Measurements from ENCODE around the gene BAIAP2L2. TPM values are rescaled to one million over a fixed set of nuclear protein-coding genes. Genes with fewer than 3 reads are reported as not detected.
A peak's percentile ranks its signal among the peaks of the same experiment; 100 is the strongest.

The BAIAP2L2 gene
- polyA plus RNA-seq, 2 donors: 2.6 to 34.5 TPM

- Histone ChIP-seq H3K36me3 (ENCODE audit: control insufficient read depth in 2 of 2, insufficient read depth in 2 of 2, low read length in 1 of 2) (peaks cover 17 to 61% of the 10 kb centered on the region in 2 donors), H3K4me1 (ENCODE audit: control insufficient read depth in 2 of 2, insufficient read depth in 2 of 2, low read length in 1 of 2) (no peaks in the 10 kb centered on the region), H3K27ac (ENCODE audit: low read depth in 2 of 2, low read length in 1 of 2) (no peak overlapping the region), H3K27me3 (ENCODE audit: control insufficient read depth in 1 of 2, insufficient read depth in 2 of 2, low read length in 2 of 2) (no peaks in the 10 kb centered on the region), H3K4me3 (ENCODE audit: low read depth in 1 of 2, low read length in 2 of 2) (no peak overlapping the region), H3K9me3 (ENCODE audit: control insufficient read depth in 2 of 2, insufficient read depth in 1 of 2, low read depth in 1 of 2, low read length in 1 of 2) (no peaks in the 10 kb centered on the region)
- WGBS, 2 donors: 90% methylated on average over 21 to 22 of the region's 22 CpGs
These were observed 38.8 kb downstream of the BAIAP2L2 start for GRCh38 chr22:38071421-38072321.

DNA sequence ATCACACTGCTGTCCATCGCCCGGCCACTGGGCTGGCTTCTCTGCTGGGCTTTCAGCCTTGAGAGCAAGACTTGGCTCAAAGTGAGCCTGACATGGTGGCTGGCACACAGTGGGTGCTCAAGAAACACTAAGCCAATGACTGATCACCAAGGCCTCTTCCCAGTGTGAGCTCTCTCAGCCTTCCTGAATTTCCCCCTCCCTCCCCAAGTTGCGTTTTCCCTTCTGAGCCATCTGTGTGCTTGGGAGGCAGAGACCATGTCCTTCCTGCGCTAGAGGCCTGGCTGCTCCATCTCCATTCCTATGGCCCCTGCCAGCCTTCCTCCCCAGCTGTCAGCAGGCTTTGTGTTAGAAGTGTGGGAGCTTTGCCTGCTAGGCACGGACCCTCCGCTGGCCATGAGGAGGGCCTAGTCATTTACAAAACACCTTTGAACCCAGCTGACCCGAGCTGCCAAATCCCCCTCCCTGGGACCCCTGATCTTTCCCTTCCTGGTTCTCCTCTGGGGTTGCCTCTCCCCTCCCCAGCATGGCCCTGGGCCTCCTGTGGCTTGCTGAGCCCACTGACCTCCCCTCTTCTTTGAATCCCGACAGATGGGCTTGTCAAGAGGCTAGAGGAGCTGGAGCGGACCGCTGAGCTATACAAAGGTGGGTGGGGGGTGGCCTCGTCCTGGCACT, 40.1 kb downstream of the BAIAP2L2 start:
- Histone ChIP-seq H3K4me3 (ENCODE audit: low read depth in 1 of 2, low read length in 2 of 2) (no peak overlapping the region), H3K36me3 (ENCODE audit: control insufficient read depth in 2 of 2, insufficient read depth in 2 of 2, low read length in 1 of 2) (peaks cover 21 to 69% of the 10 kb centered on the region in 2 donors), H3K27me3 (ENCODE audit: control insufficient read depth in 1 of 2, insufficient read depth in 2 of 2, low read length in 2 of 2) (no peaks in the 10 kb centered on the region), H3K27ac (ENCODE audit: low read depth in 2 of 2, low read length in 1 of 2) (peak overlapping the region in 1 of 2 donors; percentile 59), H3K4me1 (ENCODE audit: control insufficient read depth in 2 of 2, insufficient read depth in 2 of 2, low read length in 1 of 2) (no peaks in the 10 kb centered on the region), H3K9me3 (ENCODE audit: control insufficient read depth in 2 of 2, insufficient read depth in 1 of 2, low read depth in 1 of 2, low read length in 1 of 2) (no peaks in the 10 kb centered on the region)
- 84 to 89% methylated on average over 11 of the region's 11 CpGs for WGBS, 2 donors

DNA sequence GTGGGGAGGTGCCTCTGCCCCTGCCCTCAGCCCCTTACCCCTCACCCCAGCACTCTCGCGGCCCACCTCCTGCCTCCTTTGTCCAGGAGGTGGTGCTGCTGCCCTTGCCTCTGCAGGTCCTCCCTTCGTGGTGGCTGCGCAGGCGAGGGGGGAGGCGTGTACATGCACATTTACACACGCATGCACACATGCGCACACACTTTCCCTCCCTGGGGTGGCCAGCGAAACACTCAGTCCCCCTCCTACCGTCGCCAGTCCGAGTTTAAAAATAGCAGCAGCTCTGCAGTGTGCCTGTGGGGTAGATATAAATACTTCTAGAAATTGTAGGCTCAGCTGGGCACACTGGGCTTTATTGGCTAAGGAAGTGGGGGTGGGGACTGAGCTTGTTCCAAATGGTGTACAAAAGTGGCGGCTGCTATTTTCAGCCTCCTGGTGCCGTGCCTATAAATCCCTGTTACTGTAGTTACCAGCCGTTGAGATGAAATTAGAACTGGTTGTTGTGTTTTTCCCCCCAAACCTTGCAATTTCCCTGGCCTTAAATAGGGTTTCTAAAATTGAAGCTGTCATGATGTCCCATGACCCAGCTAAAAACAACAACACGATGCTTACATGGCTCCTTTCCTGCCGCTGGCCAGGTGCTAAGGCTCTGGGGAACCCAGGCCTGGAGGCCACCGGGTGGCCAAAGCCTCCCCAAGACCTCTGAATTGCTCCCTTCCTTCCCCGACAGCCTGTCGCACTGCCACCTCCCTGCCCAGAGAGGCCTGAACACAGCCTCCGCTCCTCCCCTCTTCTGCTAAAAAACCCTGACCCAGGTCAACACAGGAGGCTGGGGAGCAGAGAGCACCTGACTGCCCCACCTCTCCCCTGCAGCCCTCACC, 40.9 kb downstream of the BAIAP2L2 start:
- H3K4me1 ChIP-seq (ENCODE audit: control insufficient read depth in 2 of 2, insufficient read depth in 2 of 2, low read length in 1 of 2): no peaks in the 10 kb centered on the region
- no peaks in the 10 kb centered on the region for H3K27me3 ChIP-seq (ENCODE audit: control insufficient read depth in 1 of 2, insufficient read depth in 2 of 2, low read length in 2 of 2)
- peaks cover 27 to 69% of the 10 kb centered on the region in 2 donors for H3K36me3 ChIP-seq (ENCODE audit: control insufficient read depth in 2 of 2, insufficient read depth in 2 of 2, low read length in 1 of 2)
- H3K27ac ChIP-seq (ENCODE audit: low read depth in 2 of 2, low read length in 1 of 2): peak overlapping the region; percentile 26 to 59
- H3K4me3 ChIP-seq (ENCODE audit: low read depth in 1 of 2, low read length in 2 of 2): no peak overlapping the region
- no peaks in the 10 kb centered on the region for H3K9me3 ChIP-seq (ENCODE audit: control insufficient read depth in 2 of 2, insufficient read depth in 1 of 2, low read depth in 1 of 2, low read length in 1 of 2)
- WGBS, 2 donors: 71 to 80% methylated on average over 21 of the region's 21 CpGs

DNA sequence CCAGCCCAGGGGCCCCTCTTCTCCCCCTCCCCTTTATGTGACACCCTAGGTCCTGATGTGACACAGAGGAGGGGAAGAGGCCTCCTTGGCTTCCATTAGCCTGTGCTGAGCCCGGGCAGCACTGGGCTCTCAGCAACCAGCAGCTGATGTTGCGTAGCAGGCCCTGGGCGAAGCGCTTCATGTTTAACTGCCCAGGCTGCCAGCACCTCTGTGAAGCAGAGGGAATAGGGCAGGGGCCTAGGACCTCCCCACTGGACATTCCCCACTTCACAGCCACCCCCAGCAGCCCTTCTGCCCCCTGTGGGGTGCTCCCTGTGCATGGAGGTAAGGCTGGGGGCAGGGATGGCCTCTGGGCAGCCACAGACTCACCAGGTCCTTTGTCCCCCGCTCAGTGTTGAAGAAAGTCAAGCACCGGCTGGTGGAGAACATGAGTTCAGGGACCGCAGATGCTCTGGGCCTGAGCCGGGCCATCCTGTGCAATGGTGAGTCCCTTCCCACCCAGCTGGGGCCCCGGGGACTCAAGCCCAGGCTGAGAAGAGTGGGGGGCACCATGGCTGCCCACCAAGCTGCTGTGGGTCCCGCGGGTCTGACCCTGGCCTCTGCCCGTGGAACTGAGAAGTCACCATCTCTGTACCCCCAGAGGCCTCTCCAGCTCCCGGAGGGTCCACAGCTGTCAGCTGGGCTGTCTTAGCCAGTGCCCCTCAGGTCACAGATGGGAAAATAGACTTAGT, 41.7 kb downstream of the BAIAP2L2 start:
- peak overlapping the region; percentile 23 to 45 for H3K27ac ChIP-seq (ENCODE audit: low read depth in 2 of 2, low read length in 1 of 2)
- WGBS, 2 donors: 85 to 87% methylated on average over 13 of the region's 13 CpGs
- no peaks in the 10 kb centered on the region for H3K9me3 ChIP-seq (ENCODE audit: control insufficient read depth in 2 of 2, insufficient read depth in 1 of 2, low read depth in 1 of 2, low read length in 1 of 2)
- H3K4me3 ChIP-seq (ENCODE audit: low read depth in 1 of 2, low read length in 2 of 2): no peak overlapping the region
- H3K4me1 ChIP-seq (ENCODE audit: control insufficient read depth in 2 of 2, insufficient read depth in 2 of 2, low read length in 1 of 2): no peaks in the 10 kb centered on the region
- H3K36me3 ChIP-seq (ENCODE audit: control insufficient read depth in 2 of 2, insufficient read depth in 2 of 2, low read length in 1 of 2): peaks cover 27 to 65% of the 10 kb centered on the region in 2 donors
- no peaks in the 10 kb centered on the region for H3K27me3 ChIP-seq (ENCODE audit: control insufficient read depth in 1 of 2, insufficient read depth in 2 of 2, low read length in 2 of 2)

- no peak overlapping the region for H3K4me3 ChIP-seq (ENCODE audit: low read depth in 1 of 2, low read length in 2 of 2)
- H3K4me1 ChIP-seq (ENCODE audit: control insufficient read depth in 2 of 2, insufficient read depth in 2 of 2, low read length in 1 of 2): no peaks in the 10 kb centered on the region
- no peaks in the 10 kb centered on the region for H3K9me3 ChIP-seq (ENCODE audit: control insufficient read depth in 2 of 2, insufficient read depth in 1 of 2, low read depth in 1 of 2, low read length in 1 of 2)
- H3K27me3 ChIP-seq (ENCODE audit: control insufficient read depth in 1 of 2, insufficient read depth in 2 of 2, low read length in 2 of 2): no peaks in the 10 kb centered on the region
- H3K27ac ChIP-seq (ENCODE audit: low read depth in 2 of 2, low read length in 1 of 2): no peak overlapping the region
- H3K36me3 ChIP-seq (ENCODE audit: control insufficient read depth in 2 of 2, insufficient read depth in 2 of 2, low read length in 1 of 2): peaks cover 26 to 58% of the 10 kb centered on the region in 2 donors
- WGBS, 2 donors: 88 to 90% methylated on average over 13 of the region's 13 CpGs
These were observed 42.6 kb downstream of the BAIAP2L2 start for GRCh38 chr22:38067761-38068360.

- no peak overlapping the region for H3K4me3 ChIP-seq (ENCODE audit: low read depth in 1 of 2, low read length in 2 of 2)
- no peak overlapping the region for H3K27ac ChIP-seq (ENCODE audit: low read depth in 2 of 2, low read length in 1 of 2)
- no peaks in the 10 kb centered on the region for H3K9me3 ChIP-seq (ENCODE audit: control insufficient read depth in 2 of 2, insufficient read depth in 1 of 2, low read depth in 1 of 2, low read length in 1 of 2)
- peaks cover 19 to 50% of the 10 kb centered on the region in 2 donors for H3K36me3 ChIP-seq (ENCODE audit: control insufficient read depth in 2 of 2, insufficient read depth in 2 of 2, low read length in 1 of 2)
- H3K27me3 ChIP-seq (ENCODE audit: control insufficient read depth in 1 of 2, insufficient read depth in 2 of 2, low read length in 2 of 2): no peaks in the 10 kb centered on the region
- no peaks in the 10 kb centered on the region for H3K4me1 ChIP-seq (ENCODE audit: control insufficient read depth in 2 of 2, insufficient read depth in 2 of 2, low read length in 1 of 2)
- 85 to 87% methylated on average over 8 of the region's 8 CpGs for WGBS, 2 donors
These were observed 43.5 kb downstream of the BAIAP2L2 start for GRCh38 chr22:38067028-38067415.

GRCh38 chr22:38066381-38067027, 44.0 kb downstream of the BAIAP2L2 start:
- Histone ChIP-seq H3K27me3 (ENCODE audit: control insufficient read depth in 1 of 2, insufficient read depth in 2 of 2, low read length in 2 of 2) (no peaks in the 10 kb centered on the region), H3K4me1 (ENCODE audit: control insufficient read depth in 2 of 2, insufficient read depth in 2 of 2, low read length in 1 of 2) (no peaks in the 10 kb centered on the region), H3K4me3 (ENCODE audit: low read depth in 1 of 2, low read length in 2 of 2) (no peak overlapping the region), H3K27ac (ENCODE audit: low read depth in 2 of 2, low read length in 1 of 2) (no peak overlapping the region), H3K36me3 (ENCODE audit: control insufficient read depth in 2 of 2, insufficient read depth in 2 of 2, low read length in 1 of 2) (peaks cover 19 to 47% of the 10 kb centered on the region in 2 donors), H3K9me3 (ENCODE audit: control insufficient read depth in 2 of 2, insufficient read depth in 1 of 2, low read depth in 1 of 2, low read length in 1 of 2) (no peaks in the 10 kb centered on the region)
- WGBS, 2 donors: 80 to 90% methylated on average over 13 of the region's 13 CpGs

DNA sequence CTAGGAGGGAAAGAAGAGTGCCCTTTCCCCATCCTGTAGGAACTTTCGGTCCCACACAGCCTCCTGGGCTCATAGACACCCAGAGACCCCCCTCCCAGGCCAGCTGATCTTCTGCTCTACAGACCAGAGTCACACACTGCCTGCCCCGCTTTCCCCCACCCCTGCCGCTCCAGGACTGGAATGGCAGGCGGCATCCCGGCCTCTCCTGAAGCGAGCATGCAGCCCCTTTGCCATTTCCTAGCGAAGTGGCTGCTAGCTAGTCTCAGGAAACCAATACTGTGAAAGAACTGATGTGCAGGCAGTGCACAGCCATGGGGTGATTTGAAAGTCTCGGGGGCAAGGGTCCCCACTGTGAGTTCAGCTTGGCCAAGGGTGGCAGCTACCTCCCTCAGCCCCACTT, 44.9 kb downstream of the BAIAP2L2 start:
- no peak overlapping the region for H3K4me3 ChIP-seq (ENCODE audit: low read depth in 1 of 2, low read length in 2 of 2)
- WGBS, 2 donors: 94 to 95% methylated on average over 8 of the region's 8 CpGs
- no peaks in the 10 kb centered on the region for H3K27me3 ChIP-seq (ENCODE audit: control insufficient read depth in 1 of 2, insufficient read depth in 2 of 2, low read length in 2 of 2)
- peaks cover 19 to 40% of the 10 kb centered on the region in 2 donors for H3K36me3 ChIP-seq (ENCODE audit: control insufficient read depth in 2 of 2, insufficient read depth in 2 of 2, low read length in 1 of 2)
- no peaks in the 10 kb centered on the region for H3K4me1 ChIP-seq (ENCODE audit: control insufficient read depth in 2 of 2, insufficient read depth in 2 of 2, low read length in 1 of 2)
- no peak overlapping the region for H3K27ac ChIP-seq (ENCODE audit: low read depth in 2 of 2, low read length in 1 of 2)
- H3K9me3 ChIP-seq (ENCODE audit: control insufficient read depth in 2 of 2, insufficient read depth in 1 of 2, low read depth in 1 of 2, low read length in 1 of 2): no peaks in the 10 kb centered on the region
